HG02884 (cell line): ENCODE measurements around the gene CLSTN3.
"Not testable (repeated sequence)": the region's sequence is repeated elsewhere in the genome, so short reads cannot be mapped to it uniquely, and the experiment has no call there.

Source experiments
- ATAC-seq: cut with Tn5 transposase; IDR thresholded peaks from one replicate; pipeline ENCODE4 v1.9.1; 2021; ENCODE audit warnings: mild to moderate bottlenecking, moderate library complexity; ENCODE audit not compliant: unreplicated experiment

Gene CLSTN3

GRCh38 chr12:7103837-7104584 lies 26.2 kb upstream of the CLSTN3 start:
- no peak for ATAC-seq

GRCh38 chr12:7106082-7106481 lies 24.1 kb upstream of the CLSTN3 start:
- no peak for ATAC-seq

- not testable (repeated sequence) for ATAC-seq
Observed at GRCh38 chr12:7107181-7107580, 23.0 kb upstream of the CLSTN3 start.

- no peak for ATAC-seq
Observed at GRCh38 chr12:7107636-7108002, 22.6 kb upstream of the CLSTN3 start.

GRCh38 chr12:7108003-7108795 lies 22.0 kb upstream of the CLSTN3 start:
- peak; percentile 89 for ATAC-seq

DNA sequence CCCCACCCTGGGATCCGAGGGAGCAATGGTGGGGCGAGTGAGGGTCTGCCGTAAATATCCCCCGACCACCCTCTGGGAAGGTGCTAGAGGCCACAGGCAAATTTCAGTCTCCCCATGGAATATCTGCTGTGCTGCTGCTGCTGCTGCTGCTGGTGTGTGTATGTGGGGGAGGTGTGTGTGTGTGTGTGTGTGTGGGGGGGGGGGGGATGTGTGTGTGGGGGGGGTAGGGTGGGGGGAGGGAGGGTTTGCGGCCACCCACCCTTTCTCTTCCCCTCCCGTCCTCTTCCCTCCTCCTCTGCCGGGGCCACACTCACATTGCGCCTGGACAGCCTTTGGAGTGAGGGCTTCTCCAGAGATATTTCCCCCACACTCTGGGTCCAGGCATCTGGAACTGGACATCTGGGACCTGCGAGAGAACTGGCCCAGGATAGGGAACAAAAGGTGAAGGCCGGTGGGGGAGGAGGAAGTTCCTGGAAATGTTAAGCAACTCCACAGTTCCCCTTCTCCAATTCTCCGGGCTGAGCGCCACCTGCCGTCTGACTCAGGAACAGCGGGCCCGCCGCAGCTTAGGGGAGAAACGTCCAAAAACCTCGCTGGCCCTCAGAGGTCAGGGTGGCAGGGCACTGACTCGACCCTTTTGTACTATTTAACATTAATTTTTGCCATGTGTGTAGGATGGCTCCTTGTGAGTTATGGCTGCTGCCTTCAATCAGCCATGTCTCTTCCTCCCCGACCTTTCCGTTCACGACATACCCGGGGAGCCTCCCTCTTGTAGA lies 21.2 kb upstream of the CLSTN3 start, which contains the start of gene C1RL:
Gene C1RL (minus strand): TSS at position 419 of the 776 bp plus-strand sequence. CDS start 34 bp downstream, at position 385.
- ATAC-seq: no peak

DNA sequence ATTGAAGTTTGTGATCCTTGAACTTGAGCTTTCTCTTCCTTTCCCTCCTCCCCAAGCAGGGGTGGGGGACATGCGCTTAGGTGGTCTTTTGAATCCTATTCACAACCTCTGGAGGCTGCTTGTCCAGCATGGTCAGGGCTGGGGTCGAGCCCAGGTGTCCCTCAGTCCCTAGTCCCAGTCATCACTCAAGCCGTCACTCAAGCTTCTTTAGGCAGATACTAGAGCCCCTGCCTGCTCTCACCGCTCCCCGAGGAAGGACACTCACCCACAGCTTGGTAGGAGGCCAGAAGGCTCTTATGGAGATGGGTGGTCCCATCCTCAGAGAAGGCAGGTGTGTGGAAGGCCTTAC lies 20.6 kb upstream of the CLSTN3 start:
- ATAC-seq: no peak

DNA sequence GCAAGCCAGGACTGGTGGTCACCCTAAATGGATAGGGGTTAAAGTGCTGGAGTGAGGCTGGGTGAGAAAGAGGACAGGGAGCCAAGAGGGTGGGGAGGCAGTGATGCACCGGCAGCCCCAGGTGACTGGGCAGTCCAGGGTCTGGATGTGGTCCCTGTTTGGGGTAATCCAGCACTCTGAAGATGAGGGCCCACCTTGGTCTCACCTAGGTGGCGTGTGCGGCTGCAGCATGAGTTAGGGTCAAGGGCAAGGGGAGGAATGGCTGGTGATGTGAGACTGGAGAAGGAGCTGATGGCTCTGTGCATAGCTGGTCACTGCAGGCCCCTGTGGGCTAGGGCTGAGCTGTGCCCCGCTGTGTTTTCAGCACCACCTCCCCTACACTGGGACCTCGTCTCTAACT lies 19.5 kb upstream of the CLSTN3 start:
- no peak for ATAC-seq

- ATAC-seq: no peak
Observed at GRCh38 chr12:7112041-7112440, 18.1 kb upstream of the CLSTN3 start.

GRCh38 chr12:7113389-7113871 lies 16.7 kb upstream of the CLSTN3 start:
- ATAC-seq: no peak

DNA sequence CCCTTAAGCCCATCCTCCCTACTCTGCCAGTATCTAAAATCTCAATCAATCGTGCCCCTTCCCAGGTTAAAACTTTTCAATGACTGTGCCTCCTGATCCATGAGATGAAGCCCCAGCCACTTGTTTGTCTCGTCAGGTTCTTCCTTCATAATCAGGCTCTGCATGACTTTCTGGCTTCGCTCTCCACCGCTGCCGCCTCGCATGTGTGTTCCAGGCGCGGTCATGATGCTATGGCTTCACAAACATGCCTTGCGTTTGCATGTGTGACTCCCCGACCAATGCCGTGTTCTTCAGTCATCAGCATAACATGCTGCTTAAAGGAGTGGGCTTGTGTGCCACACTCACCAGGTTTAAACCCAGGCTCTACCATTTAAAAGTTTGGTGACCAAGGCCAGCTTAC lies 16.2 kb upstream of the CLSTN3 start:
- no peak for ATAC-seq

GRCh38 chr12:7114851-7115250 lies 15.3 kb upstream of the CLSTN3 start:
- ATAC-seq: no peak

GRCh38 chr12:7116196-7116595 lies 14.0 kb upstream of the CLSTN3 start:
- ATAC-seq: no peak

- ATAC-seq: no peak
Observed at GRCh38 chr12:7116916-7117315, 13.3 kb upstream of the CLSTN3 start.

DNA sequence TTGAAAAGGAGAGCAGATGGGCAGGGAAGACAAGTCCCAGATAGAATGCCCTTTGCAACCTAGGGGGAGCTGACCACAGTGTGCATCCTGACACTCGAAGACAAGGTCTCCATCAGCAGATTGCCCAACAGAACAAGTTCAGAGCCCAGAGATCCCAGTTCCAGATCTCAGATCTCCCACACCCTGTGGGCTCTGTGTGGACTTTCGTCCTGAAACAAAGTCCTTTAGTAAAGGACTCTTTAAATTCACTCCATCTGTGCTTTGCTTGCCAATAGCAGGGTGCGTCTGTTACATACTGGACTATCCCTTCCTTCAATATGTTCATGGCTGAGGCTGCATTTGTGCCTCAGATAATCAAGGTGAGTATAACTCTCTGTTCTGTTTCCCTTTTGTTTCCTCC lies 12.5 kb upstream of the CLSTN3 start:
- no peak for ATAC-seq

DNA sequence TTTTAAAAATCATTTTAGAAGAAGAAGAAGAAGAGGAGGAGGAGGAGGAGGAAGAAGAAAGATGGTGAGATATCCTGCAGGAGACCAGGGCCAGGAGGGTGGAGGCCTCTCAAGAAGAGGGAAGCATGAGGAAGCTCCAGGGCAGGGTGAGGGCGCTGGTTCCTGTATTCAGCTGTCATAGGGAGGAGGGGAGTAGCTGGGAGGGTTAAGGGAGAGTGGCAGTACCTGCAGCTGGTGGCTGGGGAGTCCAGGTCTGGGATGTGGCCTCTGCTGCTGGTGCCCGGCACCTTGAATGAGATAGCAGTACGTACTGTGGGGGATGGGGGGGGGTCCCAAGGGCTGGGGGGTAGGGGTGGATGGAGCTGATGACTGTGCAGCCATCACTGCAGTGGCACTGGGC lies 11.3 kb upstream of the CLSTN3 start:
- ATAC-seq: no peak

DNA sequence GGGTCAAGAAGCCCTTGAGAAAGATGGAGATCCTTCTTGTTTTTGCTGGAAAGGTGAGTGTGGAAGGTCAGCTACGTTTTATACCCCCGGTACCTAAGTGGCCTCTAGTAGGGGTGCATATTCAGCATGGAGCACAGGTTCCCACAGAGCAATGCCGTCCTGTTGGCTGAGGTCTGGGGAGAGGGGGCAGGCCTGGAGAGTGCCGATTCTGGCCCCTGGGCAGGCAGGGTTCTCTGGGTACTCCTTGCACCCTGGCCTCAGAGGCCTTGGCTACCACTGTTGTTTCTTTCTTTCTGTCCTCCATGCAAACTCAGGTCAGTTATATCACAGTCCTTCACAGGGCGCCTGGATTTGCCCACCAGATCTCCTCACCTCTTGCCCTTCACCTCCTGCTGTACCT lies 10.0 kb upstream of the CLSTN3 start:
- ATAC-seq: no peak

DNA sequence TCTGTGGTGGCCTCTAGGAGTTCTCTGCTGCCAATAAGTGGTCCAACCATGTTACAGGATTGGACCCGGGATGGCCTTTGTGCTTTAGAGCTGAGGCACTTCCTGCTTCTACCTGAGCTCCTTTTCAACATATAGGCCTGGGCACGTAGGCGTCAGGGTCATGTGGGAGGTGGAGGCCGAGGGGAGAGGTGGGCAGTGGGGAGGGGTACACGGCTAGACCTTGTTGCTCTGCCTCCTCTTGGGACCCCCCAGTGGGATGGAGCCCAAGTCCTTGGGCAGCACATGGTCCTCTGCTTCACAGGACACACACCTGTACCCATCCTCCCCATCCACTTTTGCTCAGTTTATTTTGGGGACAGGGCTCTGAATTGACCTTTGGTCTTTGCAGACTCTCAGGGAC lies 8.8 kb upstream of the CLSTN3 start:
- ATAC-seq: no peak

GRCh38 chr12:7122811-7123769 lies 7.1 kb upstream of the CLSTN3 start:
- ATAC-seq: no peak

DNA sequence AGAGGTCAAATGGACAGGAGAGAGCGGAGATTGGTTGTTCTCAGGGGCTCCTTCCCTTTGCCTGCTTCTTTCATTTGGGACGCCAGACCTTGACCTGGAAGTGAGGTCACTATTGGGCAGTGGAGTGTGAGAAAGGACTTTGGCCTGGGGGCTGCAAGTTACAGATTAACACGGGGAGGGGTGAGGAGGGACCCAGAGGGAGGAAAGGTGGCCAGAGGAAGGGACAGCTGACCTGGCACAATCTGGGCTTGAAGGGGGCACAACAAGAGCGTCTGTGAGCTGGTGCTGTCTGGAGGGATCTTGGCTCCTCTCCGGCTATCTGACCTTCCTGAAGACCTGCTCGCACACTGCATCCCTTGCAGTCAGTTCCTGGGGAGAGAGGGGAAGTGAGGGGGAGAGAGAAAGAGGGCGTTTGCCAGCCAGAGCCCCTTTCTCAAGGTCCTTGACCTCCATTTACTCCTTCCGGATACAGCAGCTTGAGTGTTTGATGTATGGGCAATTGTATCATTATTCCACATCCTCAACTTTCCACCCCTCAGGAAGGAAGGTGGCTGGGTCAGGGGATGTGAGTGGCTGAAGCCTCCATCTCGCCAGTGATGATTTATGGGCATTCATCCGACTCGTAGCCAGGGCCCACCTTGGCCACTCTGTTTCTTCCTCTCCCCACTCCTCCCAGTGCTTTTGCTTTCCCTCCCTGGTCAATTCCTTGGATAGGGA lies 6.2 kb upstream of the CLSTN3 start:
- ATAC-seq: no peak
